ENCODE data around the gene USP51.
"Not testable (repeated sequence)": the region's sequence is repeated elsewhere in the genome, so short reads cannot be mapped to it uniquely, and the experiment has no call there.

DNA sequence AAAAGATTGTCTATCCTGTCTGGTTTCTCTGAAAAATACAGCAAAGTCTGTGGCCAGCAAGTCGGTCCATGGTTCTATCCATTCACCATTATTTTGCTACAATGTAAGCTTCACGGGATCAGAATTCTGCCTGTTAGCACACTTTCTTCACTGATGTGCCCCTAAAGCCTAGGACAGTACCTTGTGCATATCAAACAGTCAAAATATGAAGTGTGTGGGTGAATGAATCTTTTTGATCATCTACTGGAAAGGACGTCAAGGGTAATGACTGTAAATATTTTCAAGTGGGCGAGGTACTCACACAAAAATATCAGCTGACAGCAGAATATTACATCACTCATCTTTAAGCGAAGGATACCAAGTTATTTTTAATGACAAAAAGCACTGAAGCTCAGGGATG is 24.5 kb downstream of the USP51 start:
- TF ChIP-seq SP1 (IDR thresholded peaks at IDR 0.05); ZNF384 (IDR thresholded peaks at IDR 0.05); BHLHE40 (IDR thresholded peaks at IDR 0.05; ENCODE audit: borderline replicate concordance): not testable (repeated sequence)

All from HEK293T (cell line).